ENCODE data around the gene SLX4IP. TPM values are rescaled to one million over a fixed set of nuclear protein-coding genes. Genes with fewer than 3 reads are reported as not detected.

The SLX4IP gene
- total and polyA plus RNA-seq, 2 of the 13 experiments (the other 11 are each of a cell fraction or from before 2014, with no cell fraction given), result 3.6 to 7.3 TPM

GRCh38 chr20:10603971-10604864 is 169.1 kb downstream of the SLX4IP start (continued):
- TF ChIP-seq PTBP1 (IDR thresholded peaks at IDR 0.05; ENCODE audit: low read depth, low read length, poor library complexity, severe bottlenecking), result no peak
- TF ChIP-seq ZNF224 (CRISPR knock-in tag; IDR thresholded peaks at IDR 0.05), result no peak
- TF ChIP-seq E2F5 (CRISPR knock-in tag; conservative IDR thresholded peaks at IDR 0.05), result no peak
- no peak for TF ChIP-seq ZNF891 (CRISPR knock-in tag; IDR thresholded peaks at IDR 0.05)
- no peak for TF ChIP-seq ZBTB3 (CRISPR knock-in tag; IDR thresholded peaks at IDR 0.05; ENCODE audit: borderline replicate concordance, low read depth)
- peak; percentile 92 for TF ChIP-seq PRDM10 (CRISPR knock-in tag; IDR thresholded peaks at IDR 0.05; ENCODE audit: low read depth)
- TF ChIP-seq ARNT2 (CRISPR knock-in tag; IDR thresholded peaks at IDR 0.05; ENCODE audit: low read depth), result 0 out of 2 replicates have a peak, but pooled peaks have one; percentile 58
- no peak for TF ChIP-seq ZNF44 (CRISPR knock-in tag; IDR thresholded peaks at IDR 0.05)
- TF ChIP-seq AKAP8 (CRISPR knock-in tag; IDR thresholded peaks at IDR 0.05), result peak; percentile 77
- TF ChIP-seq LBX2 (CRISPR knock-in tag; IDR thresholded peaks at IDR 0.05; ENCODE audit: borderline replicate concordance), result no peak
- TF ChIP-seq ZHX2 (IDR thresholded peaks at IDR 0.05; ENCODE audit: low read depth), result peak; percentile 74
- no peak for TF ChIP-seq ZHX2 (CRISPR knock-in tag; IDR thresholded peaks at IDR 0.05; ENCODE audit: borderline replicate concordance)
- TF ChIP-seq CEBPG (CRISPR knock-in tag; IDR thresholded peaks at IDR 0.05), result peak; percentile 100
- TF ChIP-seq SOX5 (CRISPR knock-in tag; IDR thresholded peaks at IDR 0.05; ENCODE audit: borderline replicate concordance), result peak; percentile 99
- TF ChIP-seq MXD1 (CRISPR knock-in tag; IDR thresholded peaks at IDR 0.05), result peak; percentile 43; the same call in 1 of the 2 replicates
- TF ChIP-seq LCORL (IDR thresholded peaks at IDR 0.05), result no peak
- peak; percentile 98 for TF ChIP-seq LCORL (CRISPR knock-in tag; IDR thresholded peaks at IDR 0.05)
- no peak for TF ChIP-seq ZFP36 (IDR thresholded peaks at IDR 0.05; ENCODE audit: borderline replicate concordance, low read depth, low read length, partially characterized antibody)
